Karpas-422 (cell line): Measurements from ENCODE around the gene RAB3C. TPM values are rescaled to one million over a fixed set of nuclear protein-coding genes. Genes with fewer than 3 reads are reported as not detected.
A peak's percentile ranks its signal among the peaks of the same experiment; 100 is the strongest.

ENCODE experiments used
- DNase-seq: peaks from one replicate; pipeline ENCODE4 v3.0.0-alpha.2; 2015
- H2AFZ ChIP-seq: fragments of 200-600 bp; sonication (generic); 2 replicates; pipeline ENCODE4 v1.6.1; 2014; ENCODE audit warnings: antibody characterized with exemption, low read length, mixed read lengths
- H3K27ac ChIP-seq: fragments of 200-600 bp; sonication (generic); 2 replicates; pipeline ENCODE4 v1.5.1; 2014; ENCODE audit warnings: mild to moderate bottlenecking, low read length, moderate library complexity
- H3K27me3 ChIP-seq: fragments of 200-600 bp; sonication (generic); 2 replicates; pipeline ENCODE4 v1.6.1; 2014; ENCODE audit warnings: low read length, mixed read lengths
- H3K36me3 ChIP-seq: fragments of 200-600 bp; sonication (generic); 2 replicates; pipeline ENCODE4 v1.6.1; 2014; ENCODE audit warnings: low read length, mixed read lengths; ENCODE audit not compliant: insufficient read depth
- H3K4me1 ChIP-seq: fragments of 200-600 bp; sonication (generic); 2 replicates; pipeline ENCODE4 v1.6.1; 2014; ENCODE audit warnings: mild to moderate bottlenecking, low read length, mixed read lengths
- H3K4me2 ChIP-seq: fragments of 200-600 bp; sonication (generic); 2 replicates; pipeline ENCODE4 v1.6.1; 2014; ENCODE audit warnings: low read length, low read depth, mild to moderate bottlenecking; ENCODE audit not compliant: poor library complexity, severe bottlenecking
- H3K4me3 ChIP-seq: fragments of 200-600 bp; sonication (generic); 2 replicates; pipeline ENCODE4 v1.5.1; 2014; ENCODE audit warnings: mild to moderate bottlenecking, antibody characterized with exemption, low read length, mixed read lengths
- H3K79me2 ChIP-seq: fragments of 200-600 bp; sonication (generic); 2 replicates; pipeline ENCODE4 v1.6.1; 2014; ENCODE audit warnings: mild to moderate bottlenecking, low read length, mixed read lengths
- H3K9ac ChIP-seq: fragments of 200-600 bp; sonication (generic); 2 replicates; pipeline ENCODE4 v1.6.0; 2014; ENCODE audit warnings: low read length
- H3K9me2 ChIP-seq: fragments of 200-600 bp; sonication (generic), shearing (Covaris generic); replicated peaks from 2 replicates; pipeline ENCODE4 v1.6.0; 2014; ENCODE audit warnings: mild to moderate bottlenecking, low read length, moderate library complexity; ENCODE audit not compliant: insufficient read depth
- H3K9me3 ChIP-seq: fragments of 300-700, 200-600 bp; sonication (generic); 2 replicates; pipeline ENCODE4 v1.6.1; 2014; ENCODE audit warnings: low read length, mixed read lengths
- H4K20me1 ChIP-seq: fragments of 200-600 bp; sonication (generic); 2 replicates; pipeline ENCODE4 v1.6.1; 2014; ENCODE audit warnings: mild to moderate bottlenecking, antibody characterized with exemption, low read length, low read depth; ENCODE audit not compliant: insufficient read depth
- total RNA-seq: library from RNA; depleted of rRNA; stranded (reverse); fragments of >200 nt; shearing (Covaris generic); gene quantifications from 2 replicates; pipeline ENCODE4 v1.2.3, GENCODE V29; 2014; ENCODE audit warnings: low replicate concordance

The RAB3C gene
- total RNA-seq, 1 experiment from 2014 or later, result not detected

DNA sequence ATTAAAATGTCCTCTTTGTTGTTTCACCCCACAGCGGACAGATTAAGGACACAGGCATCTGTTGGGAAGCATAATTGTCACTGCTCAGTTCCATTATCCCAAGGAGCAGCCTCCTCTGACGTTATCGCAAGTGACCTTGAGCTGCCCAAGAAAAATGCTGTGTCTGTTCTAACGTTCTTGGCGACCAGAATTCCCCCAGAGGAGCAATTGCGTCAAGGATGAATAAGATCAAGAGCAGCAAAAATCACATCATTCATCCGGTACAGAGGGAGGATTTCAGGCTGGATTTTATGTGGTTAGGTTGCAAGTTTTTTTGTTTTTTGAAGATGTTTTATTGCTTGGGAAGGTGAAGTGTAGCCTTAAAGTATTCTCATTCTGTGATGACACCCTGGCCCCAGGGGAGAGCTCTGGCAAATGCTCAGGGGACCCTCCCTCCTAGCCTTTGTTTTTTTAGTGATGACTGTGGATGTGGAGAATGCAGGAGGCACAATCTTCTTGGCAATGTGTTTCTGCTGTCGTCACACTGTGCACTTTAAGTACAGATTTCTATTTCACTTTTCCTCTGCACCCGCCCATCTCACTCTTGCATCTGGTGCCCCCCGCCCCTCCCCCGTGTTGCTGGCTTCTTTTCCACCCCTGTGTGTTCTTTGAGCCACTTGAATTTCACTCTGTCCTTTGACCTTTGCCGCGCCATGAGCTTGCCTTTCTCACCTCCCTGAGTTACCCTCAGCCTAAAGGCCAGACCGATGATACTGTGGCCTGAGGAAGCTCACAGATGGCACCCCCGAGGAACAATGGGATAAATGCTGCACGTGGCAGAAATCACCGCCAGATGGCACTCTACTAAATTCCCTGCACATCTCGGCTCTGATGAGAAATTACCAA is 308.5 kb downstream of the RAB3C start:
- Histone ChIP-seq H2AFZ (no peak overlapping the region), H3K36me3 (no peaks in the 10 kb centered on the region), H3K4me1 (no peaks in the 10 kb centered on the region), H3K4me2 (no peak overlapping the region), H3K9me3 (no peaks in the 10 kb centered on the region), H3K79me2 (no peaks in the 10 kb centered on the region), H3K4me3 (no peak overlapping the region), H3K27ac (no peak overlapping the region), H3K9ac (no peak overlapping the region), H3K27me3 (no peaks in the 10 kb centered on the region), H4K20me1 (no peaks in the 10 kb centered on the region), H3K9me2 (no peaks in the 10 kb centered on the region)
- peak; percentile 80 for DNase-seq

DNA sequence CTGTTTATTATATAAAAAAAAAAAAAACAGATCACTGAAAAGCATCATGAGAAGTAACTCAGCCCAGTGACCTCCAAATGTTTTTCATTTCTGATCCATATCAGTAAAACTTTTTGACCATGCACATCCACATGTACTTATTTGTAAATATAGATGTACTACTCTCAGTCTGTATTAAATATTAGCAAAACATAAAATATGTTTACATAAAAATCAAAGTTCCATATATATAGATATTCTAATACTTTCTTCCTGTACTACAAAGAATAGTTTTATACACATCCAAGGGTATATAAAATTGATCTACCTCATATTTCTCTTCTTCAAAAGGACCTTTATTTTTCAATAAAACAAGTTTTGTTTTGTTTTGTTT is 309.1 kb downstream of the RAB3C start:
- DNase-seq, result no peak
- Histone ChIP-seq H3K4me3 (no peak overlapping the region), H3K4me2 (no peak overlapping the region)

DNA sequence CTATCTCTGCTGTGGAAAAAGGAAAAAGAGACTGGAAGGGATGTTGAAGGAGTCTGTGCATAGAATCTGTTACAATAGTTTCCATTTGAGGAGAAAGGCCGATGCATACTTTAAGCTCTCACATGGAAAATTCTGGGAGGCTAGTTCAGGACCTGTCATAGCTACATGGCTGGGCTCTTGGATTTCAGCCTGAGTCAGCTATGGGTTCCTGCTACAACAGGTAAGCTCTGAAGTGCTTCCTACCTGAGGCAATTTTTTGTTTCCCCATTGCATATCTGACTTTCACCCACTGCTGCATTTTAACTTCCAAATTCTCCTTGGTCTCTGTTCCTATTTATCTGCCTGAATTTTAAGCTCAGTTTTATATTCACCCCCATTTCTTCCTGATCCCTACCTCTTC is 310.7 kb downstream of the RAB3C start:
- Histone ChIP-seq H3K27ac (no peak overlapping the region), H3K9me2 (no peaks in the 10 kb centered on the region), H3K27me3 (no peaks in the 10 kb centered on the region), H3K9ac (no peak overlapping the region), H3K4me3 (no peak overlapping the region), H3K36me3 (no peaks in the 10 kb centered on the region), H3K79me2 (no peaks in the 10 kb centered on the region), H3K4me2 (no peak overlapping the region), H3K4me1 (no peaks in the 10 kb centered on the region), H4K20me1 (no peaks in the 10 kb centered on the region), H2AFZ (no peak overlapping the region), H3K9me3 (no peaks in the 10 kb centered on the region)
- DNase-seq, result peak; percentile 21

More for the DNA sequence above, 309.1 kb downstream of the RAB3C start:
- Histone ChIP-seq H3K9me3 (no peaks in the 10 kb centered on the region), H3K36me3 (no peaks in the 10 kb centered on the region), H3K4me1 (no peaks in the 10 kb centered on the region), H3K9me2 (no peaks in the 10 kb centered on the region), H3K27ac (no peak overlapping the region), H3K27me3 (no peaks in the 10 kb centered on the region), H4K20me1 (no peaks in the 10 kb centered on the region), H3K9ac (no peak overlapping the region), H2AFZ (no peak overlapping the region), H3K79me2 (no peaks in the 10 kb centered on the region)

DNA sequence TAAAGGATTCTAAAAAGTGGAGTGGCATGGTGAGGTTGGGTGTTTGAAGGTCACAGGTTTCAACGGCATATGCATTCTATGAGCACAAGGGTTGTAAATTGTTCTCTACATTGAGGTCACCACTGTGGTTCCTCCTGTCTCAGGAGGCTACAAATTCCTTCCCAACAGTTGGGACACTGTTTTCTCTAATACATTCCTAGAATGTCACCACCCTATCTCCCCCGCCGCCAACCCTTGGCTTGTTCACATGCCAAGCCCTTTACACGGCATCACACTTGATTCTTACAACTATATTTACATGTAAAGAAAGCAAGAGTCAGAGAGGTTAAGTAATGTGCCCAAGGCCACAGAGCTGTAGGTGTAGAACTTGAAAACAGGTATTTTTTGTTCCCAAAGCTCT is 315.1 kb downstream of the RAB3C start:
- Histone ChIP-seq H3K27ac (no peak overlapping the region), H3K36me3 (no peaks in the 10 kb centered on the region), H3K4me1 (no peaks in the 10 kb centered on the region), H3K9me3 (no peaks in the 10 kb centered on the region), H4K20me1 (no peaks in the 10 kb centered on the region), H3K4me3 (no peak overlapping the region), H3K79me2 (no peaks in the 10 kb centered on the region), H3K27me3 (no peaks in the 10 kb centered on the region), H3K9ac (no peak overlapping the region), H3K4me2 (no peak overlapping the region), H2AFZ (no peak overlapping the region), H3K9me2 (no peaks in the 10 kb centered on the region)
- no peak for DNase-seq

DNA sequence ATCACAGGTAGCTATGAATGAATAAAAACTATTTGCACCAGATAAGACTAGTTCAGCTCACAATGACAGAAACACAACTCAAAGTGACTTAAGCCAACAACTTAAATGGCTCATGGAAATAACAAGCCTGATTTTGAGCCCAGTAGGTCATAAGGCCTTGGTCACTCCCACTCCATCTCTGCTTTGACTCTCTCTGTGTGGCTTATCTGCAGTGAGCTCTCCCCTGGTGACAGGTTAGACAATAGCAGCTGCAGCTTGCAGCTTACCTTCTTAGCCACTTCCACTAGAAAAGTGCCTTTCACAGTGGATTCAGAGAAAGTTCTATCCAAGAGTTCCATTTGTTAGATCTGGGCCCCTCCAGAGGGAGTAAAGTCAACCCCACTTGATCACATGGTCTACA is 315.7 kb downstream of the RAB3C start:
- no peak overlapping the region for H3K4me2 ChIP-seq
- H3K27ac ChIP-seq, result no peak overlapping the region
- H3K9me2 ChIP-seq, result no peaks in the 10 kb centered on the region
- no peaks in the 10 kb centered on the region for H3K4me1 ChIP-seq
- H3K9me3 ChIP-seq, result no peaks in the 10 kb centered on the region
- no peak overlapping the region for H2AFZ ChIP-seq
- H3K79me2 ChIP-seq, result no peaks in the 10 kb centered on the region
- no peaks in the 10 kb centered on the region for H4K20me1 ChIP-seq
- no peak overlapping the region for H3K9ac ChIP-seq
- no peaks in the 10 kb centered on the region for H3K36me3 ChIP-seq
- no peaks in the 10 kb centered on the region for H3K27me3 ChIP-seq
- DNase-seq, result no peak
- H3K4me3 ChIP-seq, result no peak overlapping the region

DNA sequence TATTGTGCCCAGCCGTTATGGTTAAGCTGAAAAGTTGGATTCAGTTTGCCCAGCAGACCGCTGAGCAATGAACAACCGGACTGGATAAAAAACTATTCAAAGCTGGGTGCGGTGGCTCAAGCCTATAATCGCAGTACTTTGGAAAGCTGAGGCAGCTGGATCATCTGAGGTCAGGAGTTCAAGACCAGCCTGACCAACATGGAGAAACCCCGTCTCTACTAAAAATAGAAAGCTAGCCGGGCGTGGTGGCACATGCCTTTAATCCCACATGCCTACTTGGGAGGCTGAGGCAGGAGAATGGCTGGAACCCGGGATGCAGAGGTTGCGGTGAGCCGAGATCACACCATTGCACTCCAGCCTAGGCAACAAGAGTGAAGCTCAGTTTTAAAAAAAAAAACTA is 318.4 kb downstream of the RAB3C start:
- no peak overlapping the region for H2AFZ ChIP-seq
- no peak overlapping the region for H3K27ac ChIP-seq
- no peaks in the 10 kb centered on the region for H3K9me3 ChIP-seq
- no peaks in the 10 kb centered on the region for H3K4me1 ChIP-seq
- no peaks in the 10 kb centered on the region for H3K9me2 ChIP-seq
- H3K4me2 ChIP-seq, result no peak overlapping the region
- no peak overlapping the region for H3K9ac ChIP-seq
- no peaks in the 10 kb centered on the region for H4K20me1 ChIP-seq
- no peak for DNase-seq
- no peaks in the 10 kb centered on the region for H3K36me3 ChIP-seq
- H3K79me2 ChIP-seq, result no peaks in the 10 kb centered on the region
- H3K4me3 ChIP-seq, result no peak overlapping the region
- H3K27me3 ChIP-seq, result no peaks in the 10 kb centered on the region

DNA sequence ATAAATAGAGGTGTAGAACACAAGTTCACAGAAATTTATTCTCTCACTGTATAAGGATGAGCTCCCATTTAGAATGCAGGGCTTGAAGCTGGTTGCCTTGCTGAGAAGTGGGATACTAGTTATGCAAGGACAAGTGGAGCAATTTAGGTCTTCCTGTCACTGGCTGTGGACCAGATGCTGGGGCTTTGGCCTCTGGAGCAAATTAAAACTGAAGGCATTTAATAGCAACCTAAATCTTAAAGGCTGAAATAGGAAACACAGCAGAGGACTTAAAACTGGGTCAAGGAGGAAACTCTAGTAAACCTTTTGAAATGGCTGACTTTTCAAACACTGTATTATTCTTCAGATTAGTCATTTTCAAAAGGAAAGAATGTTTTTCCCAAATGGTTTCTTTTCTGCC is 319.4 kb downstream of the RAB3C start:
- no peaks in the 10 kb centered on the region for H4K20me1 ChIP-seq
- no peak overlapping the region for H3K4me3 ChIP-seq
- H3K9ac ChIP-seq, result no peak overlapping the region
- H3K9me2 ChIP-seq, result no peaks in the 10 kb centered on the region
- no peaks in the 10 kb centered on the region for H3K36me3 ChIP-seq
- H3K9me3 ChIP-seq, result no peaks in the 10 kb centered on the region
- H3K4me1 ChIP-seq, result no peaks in the 10 kb centered on the region
- no peak overlapping the region for H3K27ac ChIP-seq
- H3K4me2 ChIP-seq, result no peak overlapping the region
- no peaks in the 10 kb centered on the region for H3K27me3 ChIP-seq
- DNase-seq, result no peak
- no peaks in the 10 kb centered on the region for H3K79me2 ChIP-seq
- no peak overlapping the region for H2AFZ ChIP-seq

DNA sequence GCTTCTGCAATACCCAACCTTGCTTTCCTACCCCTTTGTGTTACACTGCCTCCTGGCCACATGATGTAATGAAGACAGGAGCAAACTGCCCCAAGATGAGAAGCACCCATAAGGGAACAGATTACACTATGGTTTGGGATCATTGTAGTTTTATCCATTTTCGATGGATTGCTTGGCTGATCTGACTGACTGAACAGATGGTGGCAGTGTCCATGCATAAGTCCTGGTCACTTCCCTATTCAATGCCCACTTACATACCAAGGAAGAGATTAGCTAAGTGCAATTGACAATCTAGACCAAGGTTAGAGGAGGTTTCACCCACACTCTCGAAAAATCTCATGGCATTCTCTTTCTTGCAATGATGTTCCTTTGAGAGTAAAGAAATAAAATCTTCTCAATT is 319.9 kb downstream of the RAB3C start:
- Histone ChIP-seq H4K20me1 (no peaks in the 10 kb centered on the region), H3K79me2 (no peaks in the 10 kb centered on the region), H2AFZ (no peak overlapping the region), H3K4me2 (no peak overlapping the region), H3K4me3 (no peak overlapping the region), H3K9me3 (no peaks in the 10 kb centered on the region), H3K27me3 (no peaks in the 10 kb centered on the region), H3K27ac (no peak overlapping the region), H3K4me1 (no peaks in the 10 kb centered on the region), H3K9me2 (no peaks in the 10 kb centered on the region), H3K36me3 (no peaks in the 10 kb centered on the region), H3K9ac (no peak overlapping the region)
- DNase-seq, result no peak
